Measurements from ENCODE around the gene MYO3B. TPM values are rescaled to one million over a fixed set of nuclear protein-coding genes. Genes with fewer than 3 reads are reported as not detected.

The MYO3B gene
- total and polyA plus RNA-seq, 2 donors (not counting 1 experiment from before 2014, with no cell fraction given): not detected

DNA sequence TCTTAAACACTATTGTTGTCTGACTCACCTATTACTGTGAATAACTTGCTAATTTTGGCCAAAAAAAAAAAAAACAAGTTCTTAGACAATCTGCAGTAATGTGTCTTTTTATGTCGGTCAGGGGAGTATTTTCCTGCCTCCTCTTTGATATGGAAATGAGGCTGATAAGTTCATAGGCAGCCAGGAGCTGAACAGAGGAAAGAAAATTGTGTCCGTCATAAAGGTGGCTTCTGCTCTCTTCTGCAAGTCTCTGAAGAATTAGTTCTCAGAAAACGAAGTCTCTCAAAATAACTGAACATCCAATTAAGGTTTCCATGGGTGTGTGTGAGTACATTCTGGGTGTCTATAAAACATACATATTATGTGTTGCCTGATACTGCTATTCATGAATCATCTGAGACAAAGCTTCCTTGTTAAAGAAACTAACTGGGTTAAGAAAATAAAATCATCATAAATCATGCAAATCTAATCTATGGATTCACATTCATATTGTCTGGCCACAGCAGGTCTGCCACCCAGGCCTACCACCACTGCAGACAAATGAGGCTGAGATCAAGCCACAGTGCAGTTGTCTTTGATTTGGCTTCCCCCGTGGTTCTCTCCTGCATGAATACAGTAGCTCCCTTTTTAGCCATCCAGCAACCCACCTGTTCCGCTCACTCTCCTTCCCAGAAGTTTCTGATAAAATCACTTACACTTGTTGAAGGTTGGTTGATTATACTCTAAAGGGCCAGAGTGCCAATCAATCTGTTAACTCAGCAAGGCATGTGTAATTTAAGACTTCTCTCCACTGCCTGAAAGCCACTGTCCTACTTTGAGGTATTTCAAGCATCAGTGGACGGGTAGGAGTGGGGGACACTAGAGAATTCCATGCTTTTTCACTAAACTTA lies 517.8 kb downstream of the MYO3B start:
- POLR2A ChIA-PET: no interaction called here

DNA sequence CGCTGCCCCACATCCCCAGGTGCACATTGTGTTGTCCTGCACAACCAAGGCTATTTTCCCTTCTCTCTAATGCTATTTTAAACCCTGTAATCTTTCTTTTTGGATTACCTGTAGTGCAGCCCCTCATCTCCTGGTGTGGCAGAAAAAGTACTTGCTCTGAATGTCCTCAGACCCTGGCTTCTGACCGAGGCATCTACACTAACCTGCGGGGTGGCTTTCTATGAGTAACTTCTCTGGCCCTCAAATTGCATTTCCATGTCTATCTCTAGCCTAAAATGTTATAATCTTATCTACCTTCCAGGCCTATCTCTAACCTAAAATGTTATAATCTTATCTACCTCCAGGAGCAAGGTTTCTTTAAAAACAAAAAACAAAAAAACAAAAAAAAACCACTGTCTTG lies 519.0 kb downstream of the MYO3B start:
- H4K20me1 ChIP-seq (ENCODE audit: control insufficient read depth, insufficient read depth, low read length, poor library complexity, severe bottlenecking): no peaks in the 10 kb centered on the region
- H3K9ac ChIP-seq (ENCODE audit: low read length): no peak overlapping the region
- no peaks in the 10 kb centered on the region for H3K79me2 ChIP-seq (ENCODE audit: control insufficient read depth, insufficient read depth, low read length)
- no peak overlapping the region for H3K27ac ChIP-seq (ENCODE audit: low read length in 2 of 2)
- no peak for ATAC-seq (ENCODE audit: low read depth)
- H2AFZ ChIP-seq (ENCODE audit: insufficient read depth, low read depth, low read length, poor library complexity, severe bottlenecking): no peak overlapping the region
- H3K4me2 ChIP-seq (replicated peaks; ENCODE audit: low read depth, low read length, poor library complexity, severe bottlenecking): no peak overlapping the region
- Mint-ChIP-seq H3K27ac (no peak overlapping the region), H3K27me3 (peaks cover 38% of the 10 kb centered on the region), H3K4me3 (no peak overlapping the region), H3K4me1 (no peaks in the 10 kb centered on the region), H3K9me3 (ENCODE audit: insufficient read depth) (no peaks in the 10 kb centered on the region)
- WGBS (ENCODE audit: insufficient coverage): 77% methylated on average over 3 of the region's 3 CpGs
- H3K36me3 ChIP-seq (replicated peaks in 1 of 2; ENCODE audit: control extremely low read depth in 1 of 2, control insufficient read depth in 1 of 2, extremely low read depth in 1 of 2, insufficient read depth in 2 of 2, low read length in 1 of 2): no peaks in the 10 kb centered on the region
- TF ChIP-seq EZH2 (IDR thresholded peaks at IDR 0.05; ENCODE audit: borderline replicate concordance, insufficient read depth, low read depth, low read length, poor library complexity, severe bottlenecking): no peak
- TF ChIP-seq, protein P1, sequence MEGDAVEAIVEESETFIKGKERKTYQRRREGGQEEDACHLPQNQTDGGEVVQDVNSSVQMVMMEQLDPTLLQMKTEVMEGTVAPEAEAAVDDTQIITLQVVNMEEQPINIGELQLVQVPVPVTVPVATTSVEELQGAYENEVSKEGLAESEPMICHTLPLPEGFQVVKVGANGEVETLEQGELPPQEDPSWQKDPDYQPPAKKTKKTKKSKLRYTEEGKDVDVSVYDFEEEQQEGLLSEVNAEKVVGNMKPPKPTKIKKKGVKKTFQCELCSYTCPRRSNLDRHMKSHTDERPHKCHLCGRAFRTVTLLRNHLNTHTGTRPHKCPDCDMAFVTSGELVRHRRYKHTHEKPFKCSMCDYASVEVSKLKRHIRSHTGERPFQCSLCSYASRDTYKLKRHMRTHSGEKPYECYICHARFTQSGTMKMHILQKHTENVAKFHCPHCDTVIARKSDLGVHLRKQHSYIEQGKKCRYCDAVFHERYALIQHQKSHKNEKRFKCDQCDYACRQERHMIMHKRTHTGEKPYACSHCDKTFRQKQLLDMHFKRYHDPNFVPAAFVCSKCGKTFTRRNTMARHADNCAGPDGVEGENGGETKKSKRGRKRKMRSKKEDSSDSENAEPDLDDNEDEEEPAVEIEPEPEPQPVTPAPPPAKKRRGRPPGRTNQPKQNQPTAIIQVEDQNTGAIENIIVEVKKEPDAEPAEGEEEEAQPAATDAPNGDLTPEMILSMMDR (IDR thresholded peaks at IDR 0.05): no peak
- POLR2A ChIA-PET: no interaction called here
- peaks cover 0 to 6% (median 0%) of the 10 kb centered on the region in 4 experiments for H3K27me3 ChIP-seq (replicated peaks in 1 of 4; ENCODE audit: control extremely low read depth in 1 of 4, control insufficient read depth in 3 of 4, insufficient read depth in 4 of 4, low read length in 3 of 4)
- CTCF ChIA-PET: no interaction called here
- no peak for DNase-seq
- no peaks in the 10 kb centered on the region for H3K4me1 ChIP-seq (ENCODE audit: control insufficient read depth in 2 of 2, insufficient read depth in 2 of 2, low read length in 2 of 2)
- intact Hi-C loops (cut with micrococcal nuclease): no loop called here
- H3K4me3 ChIP-seq (ENCODE audit: control extremely low read depth in 1 of 5, extremely low read depth in 1 of 5, insufficient read depth in 1 of 5, low read depth in 2 of 5, low read length in 4 of 5): no peak overlapping the region
- no peaks in the 10 kb centered on the region for H3K9me3 ChIP-seq (ENCODE audit: control extremely low read depth in 1 of 3, control insufficient read depth in 2 of 3, insufficient read depth in 1 of 3, low read length in 2 of 3)

More for the DNA sequence above, 517.8 kb downstream of the MYO3B start:
- no peak overlapping the region for H3K4me3 Mint-ChIP-seq
- no peak overlapping the region for H2AFZ ChIP-seq (ENCODE audit: insufficient read depth, low read depth, low read length, poor library complexity, severe bottlenecking)
- ATAC-seq (ENCODE audit: low read depth) (no peak), DNase-seq (no peak)
- intact Hi-C loops (cut with micrococcal nuclease): no loop called here
- no peaks in the 10 kb centered on the region for H3K79me2 ChIP-seq (ENCODE audit: control insufficient read depth, insufficient read depth, low read length)
- peaks cover 30% of the 10 kb centered on the region for H3K27me3 Mint-ChIP-seq
- H3K9ac ChIP-seq (ENCODE audit: low read length): no peak overlapping the region
- no peaks in the 10 kb centered on the region for H3K4me1 Mint-ChIP-seq
- CTCF ChIA-PET: no interaction called here
- H3K4me2 ChIP-seq (replicated peaks; ENCODE audit: low read depth, low read length, poor library complexity, severe bottlenecking): no peak overlapping the region
- H3K4me1 ChIP-seq (ENCODE audit: control insufficient read depth in 2 of 2, insufficient read depth in 2 of 2, low read length in 2 of 2): no peaks in the 10 kb centered on the region
- no peaks in the 10 kb centered on the region for H3K9me3 ChIP-seq (ENCODE audit: control extremely low read depth in 1 of 3, control insufficient read depth in 2 of 3, insufficient read depth in 1 of 3, low read length in 2 of 3)
- H4K20me1 ChIP-seq (ENCODE audit: control insufficient read depth, insufficient read depth, low read length, poor library complexity, severe bottlenecking): no peaks in the 10 kb centered on the region
- no peak overlapping the region for H3K27ac Mint-ChIP-seq
- TF ChIP-seq EZH2 (IDR thresholded peaks at IDR 0.05; ENCODE audit: borderline replicate concordance, insufficient read depth, low read depth, low read length, poor library complexity, severe bottlenecking): no peak
- TF ChIP-seq, protein P1 (IDR thresholded peaks at IDR 0.05): no peak
- no peaks in the 10 kb centered on the region for H3K36me3 ChIP-seq (replicated peaks in 1 of 2; ENCODE audit: control extremely low read depth in 1 of 2, control insufficient read depth in 1 of 2, extremely low read depth in 1 of 2, insufficient read depth in 2 of 2, low read length in 1 of 2)
- H3K27ac ChIP-seq (ENCODE audit: low read length in 2 of 2): no peak overlapping the region
- 67% methylated on average over 1 of the region's 6 CpGs for WGBS (ENCODE audit: insufficient coverage)
- no peaks in the 10 kb centered on the region for H3K9me3 Mint-ChIP-seq (ENCODE audit: insufficient read depth)
- no peak overlapping the region for H3K4me3 ChIP-seq (ENCODE audit: control extremely low read depth in 1 of 5, extremely low read depth in 1 of 5, insufficient read depth in 1 of 5, low read depth in 2 of 5, low read length in 4 of 5)
- H3K27me3 ChIP-seq (replicated peaks in 1 of 4; ENCODE audit: control extremely low read depth in 1 of 4, control insufficient read depth in 3 of 4, insufficient read depth in 4 of 4, low read length in 3 of 4): peaks cover 0 to 3% (median 0%) of the 10 kb centered on the region in 4 experiments

Measured in B cell (primary cell).